Heart left ventricle (tissue), 16 donors: ENCODE data around the gene KANK2. TPM values are rescaled to one million over a fixed set of nuclear protein-coding genes. Genes with fewer than 3 reads are reported as not detected.

ENCODE experiments used
- ATAC-seq, 4 donors: fragments of 200-7000 bp; cut with Tn5 transposase; one replicate each; pipeline ENCODE4 v1.9.1; 2020 to 2022; ENCODE audit warnings: moderate library complexity in 4 of 4, mild to moderate bottlenecking in 3 of 4, moderate number of reproducible peaks in 1 of 4
- DNase-seq, 5 donors: peaks; one replicate each; pipeline ENCODE4 v3.0.0-alpha.2; 2020
- H3K27ac ChIP-seq, 12 donors: fragments of 200-600 bp; sonication (generic) in 4 of 12; one replicate each; pipeline versions ENCODE4 v1.5.0 to v1.8.0; 2016 to 2022; ENCODE audit warnings: mild to moderate bottlenecking in 2 of 12
- H3K27me3 ChIP-seq, 9 donors: fragments of 200-600 bp; sonication (generic) in 2 of 9; one replicate each; pipeline versions ENCODE4 v1.5.1 to v1.8.0; 2016 to 2022; ENCODE audit warnings: mild to moderate bottlenecking in 3 of 9
- H3K36me3 ChIP-seq, 9 donors: fragments of 200-600 bp; sonication (generic) in 2 of 9; one replicate each; pipeline versions ENCODE4 v1.5.0 to v1.8.0; 2018 to 2022; ENCODE audit warnings: mild to moderate bottlenecking in 2 of 9
- H3K4me1 ChIP-seq, 12 donors: fragments of 200-600 bp; sonication (generic) in 4 of 12; one replicate each; pipeline versions ENCODE4 v1.5.0 to v1.8.0; 2016 to 2022; ENCODE audit warnings: mild to moderate bottlenecking in 3 of 12
- H3K4me3 ChIP-seq, 12 donors: fragments of 200-600 bp; sonication (generic) in 4 of 12; one replicate each; pipeline versions ENCODE4 v1.5.0 to v1.8.0; 2017 to 2022; ENCODE audit warnings: mild to moderate bottlenecking in 9 of 12, moderate library complexity in 4 of 12
- H3K9me3 ChIP-seq, 12 donors: fragments of 200-600 bp; sonication (generic) in 4 of 12; one replicate each; pipeline versions ENCODE4 v1.5.0 to v1.8.0; 2016 to 2022; ENCODE audit warnings: mild to moderate bottlenecking in 1 of 12
- POLR2A ChIP-seq, 2 donors: fragments of 450-650 bp; IDR thresholded peaks; one replicate each; pipeline ENCODE4 v1.6.1; 2017; ENCODE audit warnings: antibody characterized with exemption in 2 of 2, mild to moderate bottlenecking in 2 of 2, moderate library complexity in 2 of 2
- WGBS, 4 donors: extraction: QIAGEN DNeasy Blood & Tissue Kit in 2 of 4; methylation state at CpG; one replicate each; pipeline versions ENCODE4 v1.1.5 to v1.1.7; 2013 to 2018; 5-methylcytosine and 5-hydroxymethylcytosine counted together
- intact Hi-C, 10 donors: fragments of 100-400 bp; cut with DNase I; formaldehyde crosslinking; loops; one replicate each; pipeline versions ENCODE4 v1.11.1 to v1.14.2; 2022
- polyA plus RNA-seq, 2 donors: library from polyadenylated mRNA; stranded (reverse); fragments of 200-250 nt; gene quantifications; one replicate each; pipeline ENCODE4 v1.2.3, GENCODE V29; 2013
- total RNA-seq, 9 donors: library from RNA; depleted of rRNA in 2 of 9; stranded (reverse); fragments of >200 nt in 2 of 9; fragmentation: NEBNext Ultra II Directional in 3 of 9; extraction: Animal tissue kit (Norgen Biotek cat#: 25700) in 3 of 9; gene quantifications; one replicate each; pipeline versions ENCODE4 v1.1.0 to v1.2.4, GENCODE V29; 2016 to 2023
- TF ChIP-seq, protein P1 (sequence below), 12 donors: fragments of 200-600 bp; sonication (generic) in 4 of 12; IDR thresholded peaks; one replicate each; pipeline versions ENCODE4 v1.5.0 to v1.8.0; 2018 to 2022; ENCODE audit warnings: antibody characterized with exemption in 12 of 12, mild to moderate bottlenecking in 5 of 12
- donor health status: ischemic (EF 13 %, LVEDD 7.1; RV severe dilation, severe dysfunction).
- donor health status: healthy with polysubstance abuse.
- donor health status: DM: no; HTN: yes; CAD: no.
- donor health status: DM: no; HTN: no; CAD: no.
- donor health status: ischemic (EF 25% LVEDD 6.9; RV normal size, moderate dysfunction).
- donor health status: ischemic (EF 25% LVEDD 5.7; RV mildly dilated, moderate dysfunction).
- donor health status: healthy.
- donor health status: DM: yes; HTN: yes; CAD: no.
- donor health status: ischemic (EF 35%, LVEDD 5.7; RV mildly dilated, moderate dysfunction).
- donor health status: nonischemic (EF 11% LVEDD 7.7; RV severe dilation, severe dysfunction).
- donor health status: DM: yes; HTN: yes; CAD: no.
- donor health status: PGD.
- donor health status: ischemic (EF 29% LVEDD 5.4; RV normal size, mild dysfunction).
- donor health status: nonischemic (EF 23%, LVEDD 6.1; RV moderate dilation, normal function).

KANK2 gene
- total and polyA plus RNA-seq, 11 donors = 232 to 1,831 (median 294) TPM

DNA sequence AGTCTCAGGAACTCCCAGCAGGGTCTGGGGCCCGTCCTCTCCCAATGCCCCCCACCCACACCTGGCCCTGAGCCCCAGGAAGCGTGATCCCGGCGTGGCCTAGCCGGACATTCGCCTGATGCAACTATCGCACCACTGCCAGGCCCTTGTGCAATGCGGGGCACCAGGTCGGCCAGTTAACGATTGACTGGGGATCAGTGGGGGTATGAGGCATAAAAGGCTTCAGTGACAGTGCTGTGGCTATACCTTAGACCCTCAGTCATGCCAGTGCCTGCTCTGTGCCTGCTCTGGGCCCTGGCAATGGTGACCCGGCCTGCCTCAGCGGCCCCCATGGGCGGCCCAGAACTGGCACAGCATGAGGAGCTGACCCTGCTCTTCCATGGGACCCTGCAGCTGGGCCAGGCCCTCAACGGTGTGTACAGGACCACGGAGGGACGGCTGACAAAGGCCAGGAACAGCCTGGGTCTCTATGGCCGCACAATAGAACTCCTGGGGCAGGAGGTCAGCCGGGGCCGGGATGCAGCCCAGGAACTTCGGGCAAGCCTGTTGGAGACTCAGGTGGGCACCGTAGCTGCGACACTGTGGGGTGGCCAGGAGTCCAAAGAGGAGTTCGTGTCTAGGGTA is 42.1 kb upstream of the KANK2 start, which contains the start of gene ANGPTL8:
TSS of gene ANGPTL8 (plus strand) at position 243 of the 624 bp plus-strand sequence. CDS start at position 262, 19 bp downstream.
- TF ChIP-seq, protein P1, sequence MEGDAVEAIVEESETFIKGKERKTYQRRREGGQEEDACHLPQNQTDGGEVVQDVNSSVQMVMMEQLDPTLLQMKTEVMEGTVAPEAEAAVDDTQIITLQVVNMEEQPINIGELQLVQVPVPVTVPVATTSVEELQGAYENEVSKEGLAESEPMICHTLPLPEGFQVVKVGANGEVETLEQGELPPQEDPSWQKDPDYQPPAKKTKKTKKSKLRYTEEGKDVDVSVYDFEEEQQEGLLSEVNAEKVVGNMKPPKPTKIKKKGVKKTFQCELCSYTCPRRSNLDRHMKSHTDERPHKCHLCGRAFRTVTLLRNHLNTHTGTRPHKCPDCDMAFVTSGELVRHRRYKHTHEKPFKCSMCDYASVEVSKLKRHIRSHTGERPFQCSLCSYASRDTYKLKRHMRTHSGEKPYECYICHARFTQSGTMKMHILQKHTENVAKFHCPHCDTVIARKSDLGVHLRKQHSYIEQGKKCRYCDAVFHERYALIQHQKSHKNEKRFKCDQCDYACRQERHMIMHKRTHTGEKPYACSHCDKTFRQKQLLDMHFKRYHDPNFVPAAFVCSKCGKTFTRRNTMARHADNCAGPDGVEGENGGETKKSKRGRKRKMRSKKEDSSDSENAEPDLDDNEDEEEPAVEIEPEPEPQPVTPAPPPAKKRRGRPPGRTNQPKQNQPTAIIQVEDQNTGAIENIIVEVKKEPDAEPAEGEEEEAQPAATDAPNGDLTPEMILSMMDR (IDR thresholded peaks at IDR 0.05) = no peak
- no peak for TF ChIP-seq POLR2A (IDR thresholded peaks at IDR 0.05)
- Histone ChIP-seq H3K9me3 (peaks cover 0 to 15% (median 3%) of the 10 kb centered on the region in 12 donors), H3K36me3 (peaks cover 0 to 92% (median 74%) of the 10 kb centered on the region in 9 donors), H3K27me3 (no peaks in the 10 kb centered on the region), H3K4me1 (peaks cover 0 to 13% (median 7%) of the 10 kb centered on the region in 12 donors), H3K27ac (no peak within 1 kb of the TSS), H3K4me3 (no peak within 1 kb of the TSS)
- 90 to 96% (median 95%) methylated on average over 16 to 23 of the region's 23 CpGs for WGBS, 4 donors
- ATAC-seq (no peak), DNase-seq (no peak)
- intact Hi-C loops = no loop called here

DNA sequence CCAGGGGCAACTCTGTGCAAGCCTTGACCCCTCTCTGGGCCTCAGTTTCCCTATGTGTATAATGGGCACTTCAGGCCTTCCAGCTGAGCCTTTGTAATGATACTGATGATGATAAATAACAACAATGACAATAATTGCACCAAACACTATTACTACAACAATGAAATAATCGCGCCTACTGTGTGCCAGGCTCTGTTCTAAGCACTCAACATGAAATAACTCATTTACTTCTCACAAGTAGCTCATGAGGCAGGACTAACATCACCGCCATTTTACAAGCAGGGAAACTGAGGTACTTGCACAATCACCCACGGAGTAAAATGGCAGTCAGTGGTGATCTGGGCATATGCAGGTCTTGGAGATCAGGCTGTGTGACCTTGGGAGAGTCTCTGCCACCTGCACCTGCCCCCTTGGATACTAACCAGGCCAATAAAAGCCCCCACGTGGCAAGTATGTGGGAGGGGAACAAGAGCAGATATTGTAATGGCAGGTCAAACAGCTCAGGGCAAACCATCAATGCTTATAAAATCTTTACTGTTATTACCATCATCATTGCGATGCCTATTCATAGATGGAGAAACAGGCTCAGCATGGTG is 41.5 kb upstream of the KANK2 start:
- Histone ChIP-seq H3K4me1 (peaks cover 0 to 11% (median 5%) of the 10 kb centered on the region in 12 donors), H3K36me3 (peaks cover 0 to 94% (median 80%) of the 10 kb centered on the region in 9 donors), H3K9me3 (peaks cover 0 to 15% (median 3%) of the 10 kb centered on the region in 12 donors), H3K27ac (no peak overlapping the region), H3K4me3 (no peak overlapping the region), H3K27me3 (no peaks in the 10 kb centered on the region)
- TF ChIP-seq, protein P1 (IDR thresholded peaks at IDR 0.05) = no peak
- no peak for TF ChIP-seq POLR2A (IDR thresholded peaks at IDR 0.05)
- WGBS, 4 donors = 92 to 93% (median 93%) methylated on average over 6 of the region's 6 CpGs
- ATAC-seq (no peak), DNase-seq (no peak)
- intact Hi-C loops = no loop called here

DNA sequence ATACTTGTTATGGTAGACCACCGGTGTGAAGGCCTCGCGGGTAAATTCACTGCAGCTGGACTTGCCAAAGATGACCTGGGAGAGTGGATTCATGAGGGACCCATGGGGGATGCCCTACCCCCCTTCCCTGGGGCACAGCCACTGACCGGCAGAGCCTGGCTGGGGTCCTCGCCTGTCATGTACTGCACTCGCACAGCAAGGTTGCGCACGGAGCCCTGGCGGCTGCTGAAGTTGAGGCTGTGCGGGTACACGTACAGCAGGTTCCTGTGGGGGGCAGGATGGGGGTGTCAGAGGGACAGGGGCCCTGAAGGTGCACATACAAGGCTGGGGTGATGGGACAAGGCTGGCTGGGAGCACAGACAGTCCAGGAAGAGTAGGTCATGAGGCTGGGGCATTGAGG is 40.7 kb upstream of the KANK2 start:
- no peak for ATAC-seq
- intact Hi-C loops = no loop called here
- H3K4me3 ChIP-seq = no peak overlapping the region
- H3K4me1 ChIP-seq = peaks cover 0 to 3% (median 0%) of the 10 kb centered on the region in 12 donors
- peaks cover 0 to 100% (median 82%) of the 10 kb centered on the region in 9 donors for H3K36me3 ChIP-seq
- no peak overlapping the region for H3K27ac ChIP-seq
- TF ChIP-seq, protein P1 (IDR thresholded peaks at IDR 0.05) = no peak
- no peak for TF ChIP-seq POLR2A (IDR thresholded peaks at IDR 0.05)
- no peak for DNase-seq
- WGBS, 4 donors = 84 to 91% (median 90%) methylated on average over 10 to 11 of the region's 11 CpGs
- H3K27me3 ChIP-seq = no peaks in the 10 kb centered on the region
- peaks cover 0 to 15% (median 3%) of the 10 kb centered on the region in 12 donors for H3K9me3 ChIP-seq

DNA sequence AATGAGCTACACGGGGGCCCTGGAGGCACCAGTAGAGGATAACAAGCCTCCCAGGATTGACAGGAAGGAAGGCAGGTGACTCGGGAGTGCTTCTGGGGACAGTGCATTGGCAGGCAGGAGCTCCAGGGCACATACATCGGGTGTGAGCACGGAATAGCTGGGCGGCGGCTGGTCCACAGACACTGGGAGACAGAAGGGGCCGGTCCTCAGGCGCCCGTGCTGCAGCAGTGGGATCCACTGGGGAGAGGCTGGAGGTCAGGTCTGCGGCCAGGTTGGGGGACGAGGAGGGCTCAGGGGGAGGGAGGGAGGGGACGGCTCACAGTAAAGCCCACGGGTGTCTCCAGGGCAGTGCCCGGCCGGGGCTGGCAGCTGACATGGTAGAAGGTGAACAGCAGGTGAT is 40.0 kb upstream of the KANK2 start:
- Histone ChIP-seq H3K27me3 (no peaks in the 10 kb centered on the region), H3K27ac (no peak overlapping the region), H3K4me3 (no peak overlapping the region), H3K9me3 (peaks cover 0 to 15% (median 3%) of the 10 kb centered on the region in 12 donors), H3K36me3 (peaks cover 0 to 100% (median 82%) of the 10 kb centered on the region in 9 donors), H3K4me1 (no peaks in the 10 kb centered on the region)
- 86 to 89% (median 87%) methylated on average over 11 to 15 of the region's 15 CpGs for WGBS, 4 donors
- DNase-seq (no peak), ATAC-seq (no peak)
- intact Hi-C loops = no loop called here
- TF ChIP-seq, protein P1 (IDR thresholded peaks at IDR 0.05) = no peak
- no peak for TF ChIP-seq POLR2A (IDR thresholded peaks at IDR 0.05)
